K562 (cell line): ENCODE results near the gene NKIRAS2. TPM values are rescaled to one million over a fixed set of nuclear protein-coding genes. Genes with fewer than 3 reads are reported as not detected.

ENCODE experiments used
- ATAC-seq: fragments of 200-7000 bp; cut with Tn5 transposase; 3 replicates; pipeline ENCODE4 v1.9.1; 2020; ENCODE audit warnings: moderate library complexity
- BruUV-seq: library from RNA; stranded (reverse); fragments of 400-500 nt; replicated peaks from 2 replicates; lab custom pipeline; 2021; lab: Mats Ljungman, UMichigan
- CTCF ChIA-PET: fragments of 300-600 bp; formaldehyde crosslinking; extraction: SDS; loops from one replicate; lab custom pipeline; 2021; ENCODE audit warnings: low intra/inter-chr PET ratio; lab: Yijun Ruan, JAX
- POLR2A ChIA-PET: fragments of 300-600, 350-650 bp; sonication (Branson Sonifier 250); formaldehyde crosslinking; extraction: SDS; loops from one replicate; lab custom pipeline; 2021; ENCODE audit warnings: antibody characterized with exemption, inconsistent platforms; lab: Yijun Ruan, JAX
- DNase-seq, 4 experiments: peaks; one replicate each; pipeline versions ENCODE4 v3.0.0 to v3.0.0-alpha.2; 2011 to 2018; ENCODE audit warnings: low spot score in 3 of 4, mixed read lengths in 3 of 4; ENCODE audit errors: extremely low read depth in 1 of 4
- FAIRE-seq: peaks from 2 replicates; lab custom pipeline; 2011; peaks lifted over from hg19 to GRCh38; lab: Jason Lieb, UNC
- H2AFZ ChIP-seq: 2 replicates; pipeline ENCODE4 v1.6.0; 2011; ENCODE audit warnings: low read depth, low read length, control low read depth, inconsistent platforms
- H3K27ac ChIP-seq: fragments of 200-600 bp; 3 replicates; pipeline ENCODE4 v1.8.0; 2011; ENCODE audit warnings: low read depth, mild to moderate bottlenecking, control low read depth, inconsistent platforms, low read length, moderate library complexity, mixed read lengths; ENCODE audit errors: extremely low read depth
- H3K27me3 ChIP-seq, 2 experiments: fragments of 300-600 bp in 1 of 2; 2 replicates in 1 of 2; 3 replicates in 1 of 2; pipeline versions ENCODE4 v1.6.0 to v1.8.0; 2011; ENCODE audit warnings: inconsistent platforms in 2 of 2, low read length in 2 of 2, mild to moderate bottlenecking in 1 of 2, mixed read lengths in 1 of 2, moderate library complexity in 1 of 2; ENCODE audit not compliant: control insufficient read depth in 2 of 2, insufficient read depth in 2 of 2
- H3K36me3 ChIP-seq: fragments of 300-600 bp; 3 replicates; pipeline ENCODE4 v1.8.0; 2011; ENCODE audit warnings: mild to moderate bottlenecking, low read length, inconsistent platforms; ENCODE audit not compliant: control insufficient read depth, insufficient read depth
- H3K4me1 ChIP-seq, 2 experiments: fragments of 200-600 bp in 1 of 2; replicated peaks in 1 of 2; 2 replicates in 1 of 2; 3 replicates in 1 of 2; pipeline versions ENCODE4 v1.5.1 to v1.8.0; 2011; ENCODE audit warnings: inconsistent platforms in 2 of 2, low read length in 2 of 2, mild to moderate bottlenecking in 1 of 2, mixed read lengths in 1 of 2, moderate library complexity in 1 of 2; ENCODE audit not compliant: control insufficient read depth in 2 of 2, insufficient read depth in 2 of 2
- H3K4me2 ChIP-seq: 2 replicates; pipeline ENCODE4 v1.6.1; 2011; ENCODE audit warnings: low read length, control low read depth, inconsistent platforms, mixed read lengths; ENCODE audit not compliant: insufficient read depth
- H3K4me3 ChIP-seq: fragments of 200-600 bp; sonication (generic), shearing (Covaris generic); 2 replicates; pipeline ENCODE4 v1.5.1; 2016; ENCODE audit warnings: control low read depth, inconsistent platforms
- H3K79me2 ChIP-seq: fragments of 200-600 bp; 3 replicates; pipeline ENCODE4 v1.8.0; 2011; ENCODE audit warnings: low read length, inconsistent platforms; ENCODE audit not compliant: control insufficient read depth, insufficient read depth
- H3K9ac ChIP-seq, 2 experiments: 2 replicates each; pipeline versions ENCODE4 v1.6.0 to v1.6.1; 2011; ENCODE audit warnings: low read depth in 2 of 2, low read length in 2 of 2, control low read depth in 1 of 2, inconsistent platforms in 1 of 2, mild to moderate bottlenecking in 1 of 2, mixed read lengths in 1 of 2; ENCODE audit not compliant: insufficient read depth in 1 of 2
- H3K9me1 ChIP-seq: one replicate; pipeline ENCODE4 v1.6.0; 2011; ENCODE audit warnings: inconsistent platforms, mild to moderate bottlenecking, low read length, moderate library complexity; ENCODE audit not compliant: control insufficient read depth, insufficient read depth
- H3K9me3 ChIP-seq: replicated peaks from 2 replicates; pipeline ENCODE4 v1.5.1; 2011; ENCODE audit warnings: low read depth, low read length, inconsistent platforms; ENCODE audit not compliant: control insufficient read depth, insufficient read depth
- H4K20me1 ChIP-seq: replicated peaks from 2 replicates; pipeline ENCODE4 v1.6.1; 2011; ENCODE audit warnings: low read length, inconsistent platforms, mixed read lengths; ENCODE audit not compliant: control insufficient read depth, insufficient read depth
- ERF ChIP-seq: fragments of 450-650 bp; formaldehyde crosslinking; IDR thresholded peaks from 2 replicates; pipeline ENCODE4 v1.4.0; 2020; ENCODE audit warnings: mild to moderate bottlenecking, mixed read lengths
- POLR2G ChIP-seq: fragments of 200-400 bp; formaldehyde crosslinking; IDR thresholded peaks from 2 replicates; pipeline ENCODE4 v1.6.1; 2017; ENCODE audit warnings: low read depth, mild to moderate bottlenecking, antibody characterized with exemption, low read length, moderate library complexity
- RBFOX2 ChIP-seq: fragments of 200-400 bp; formaldehyde crosslinking; IDR thresholded peaks from 2 replicates; pipeline ENCODE4 v1.6.1; 2017; ENCODE audit warnings: low read depth, mild to moderate bottlenecking, low read length, moderate library complexity
- ZNF592 ChIP-seq: fragments of 450-650 bp; IDR thresholded peaks from 2 replicates; pipeline ENCODE4 v1.6.1; 2017; ENCODE audit warnings: antibody characterized with exemption, mild to moderate bottlenecking
- WGBS: fragments of 100-300 bp; shearing (Covaris generic); methylation state at CpG from one replicate; pipeline ENCODE4 v1.1.6; 2016; ENCODE audit warnings: low coverage, mixed read lengths; ENCODE audit not compliant: insufficient coverage; ENCODE audit errors: missing lambda C conversion rate; 5-methylcytosine and 5-hydroxymethylcytosine counted together
- in situ Hi-C: fragments of 300-500 bp; cut with MboI; formaldehyde crosslinking; loops from 4 replicates; pipeline ENCODE4 v1.15.0; 2018; ENCODE audit warnings: inconsistent platforms, mixed read lengths
- intact Hi-C: fragments of 100-400 bp; cut with micrococcal nuclease; formaldehyde crosslinking; loops from 2 replicates; pipeline ENCODE4 v1.14.2; 2022
- polyA plus RNA-seq, 8 experiments: library from polyadenylated mRNA; depleted of rRNA in 4 of 8; stranded (reverse) in 5 of 8; unstranded in 3 of 8; fragments of >200 nt; fragmentation: Nextera tagmentation in 2 of 8; fragmentation: Illumina TruSeq in 1 of 8; extraction: Ambion mirVana in 2 of 8; extraction: Trizol in 1 of 8; gene quantifications; 2 replicates each; pipeline versions ENCODE4 v1.2.1 to v1.2.3, GENCODE V29; 2011 to 2014; ENCODE audit warnings: inconsistent platforms in 1 of 8, missing spikeins in 1 of 8
- total RNA-seq, 7 experiments: library from RNA; depleted of rRNA in 6 of 7; stranded (reverse); fragments of >200 nt in 6 of 7; fragmentation: Illumina TruSeq in 2 of 7; extraction: Trizol in 2 of 7; gene quantifications; 2 replicates each; pipeline versions ENCODE4 v1.2.1 to v1.2.3, GENCODE V29; 2011 to 2021; ENCODE audit warnings: low replicate concordance in 1 of 7

The NKIRAS2 gene
- total and polyA plus RNA-seq, 9 of the 15 experiments (the other 6 are each of a cell fraction or from before 2014, with no cell fraction given) = 10.1 to 65.5 (median 29.8) TPM

- FAIRE-seq (no peak), ATAC-seq (no peak), DNase-seq (no peak)
- no peaks in the 10 kb centered on the region for H3K9me3 ChIP-seq
- H3K9me1 ChIP-seq = no peaks in the 10 kb centered on the region
- intact Hi-C loops (no loop called here), in situ Hi-C loops (no loop called here)
- H3K9ac ChIP-seq = no peak overlapping the region
- ChIA-PET POLR2A (interaction anchor here (0.6 to 4.5 kb wide), 8 partner anchors 8 to 120 kb away, joined by 3 to 28 read pairs (median 3); partner anchors contain the start of gene CNP), CTCF (no interaction called here)
- WGBS = 82% methylated on average over 7 of the region's 11 CpGs
- no peak overlapping the region for H3K4me2 ChIP-seq
- peaks cover 87% of the 10 kb centered on the region for H3K36me3 ChIP-seq
- H3K79me2 ChIP-seq = no peaks in the 10 kb centered on the region
- no peak overlapping the region for H3K4me3 ChIP-seq
- no peaks in the 10 kb centered on the region; the same call in 1 of the 2 replicates for H4K20me1 ChIP-seq
- no peak overlapping the region for H2AFZ ChIP-seq
- H3K4me1 ChIP-seq = peaks cover 0 to 9% of the 10 kb centered on the region in 2 experiments; a peak in 1 of 5 replicates
- TF ChIP-seq ERF (CRISPR knock-in tag) (no peak), POLR2G (peak; percentile 44; the same call in 1 of the 2 replicates), ZNF592 (no peak), RBFOX2 (0 out of 2 replicates have a peak, but pooled peaks have one; percentile 15)
- no peaks in the 10 kb centered on the region for H3K27me3 ChIP-seq
- no peak overlapping the region for H3K27ac ChIP-seq
- TSS peak; percentile 8 for BruUV-seq
Measured at GRCh38 chr17:41976142-41976768, 43.6 kb upstream of the NKIRAS2 start.
